GM19240 (cell line): ENCODE results near the gene DLX6.
"Not testable (repeated sequence)": the region's sequence is repeated elsewhere in the genome, so short reads cannot be mapped to it uniquely, and the experiment has no call there.

Experiments used
- DNase-seq: peaks from one replicate; pipeline ENCODE4 v3.0.0; 2011; ENCODE audit warnings: low spot score; ENCODE audit not compliant: insufficient read length

DLX6 gene

GRCh38 chr7:97021747-97022490 is 16.6 kb downstream of the DLX6 start:
- no peak for DNase-seq

GRCh38 chr7:97022491-97023306 is 17.3 kb downstream of the DLX6 start:
- no peak for DNase-seq

GRCh38 chr7:97024209-97025129 is 19.1 kb downstream of the DLX6 start, which contains the start of gene DLX5:
Gene DLX5, minus strand, starts transcription at chr7:97024831. Its CDS starts 208 bp downstream, at chr7:97024623.
- DNase-seq: no peak

GRCh38 chr7:97025130-97025499 is 19.8 kb downstream of the DLX6 start:
- no peak for DNase-seq

- no peak for DNase-seq
Observed at GRCh38 chr7:97025983-97026714, 20.8 kb downstream of the DLX6 start.

- no peak for DNase-seq
Observed at GRCh38 chr7:97026715-97027426, 21.5 kb downstream of the DLX6 start.

- DNase-seq: peak; percentile 62
Observed at GRCh38 chr7:97027427-97028234, 22.3 kb downstream of the DLX6 start.

GRCh38 chr7:97034213-97034852 is 29.0 kb downstream of the DLX6 start:
- not testable (repeated sequence) for DNase-seq

GRCh38 chr7:97039374-97040065 is 34.2 kb downstream of the DLX6 start:
- DNase-seq: no peak

GRCh38 chr7:97043281-97043680 is 37.9 kb downstream of the DLX6 start:
- DNase-seq: no peak
